HEK293 (cell line): ENCODE results near the gene STX16.

ENCODE experiments used
- ELK4 ChIP-seq: IDR thresholded peaks from 2 replicates; pipeline ENCODE4 v1.6.1; 2011; ENCODE audit warnings: mild to moderate bottlenecking, low read depth, low read length, borderline replicate concordance
- GLIS1 ChIP-seq: fragments of 450-650 bp; formaldehyde crosslinking; IDR thresholded peaks from 2 replicates; pipeline ENCODE4 v1.5.1; 2016; ENCODE audit warnings: missing biosample characterization, missing genetic modification characterization
- HOXD13 ChIP-seq: sonication (generic); formaldehyde crosslinking; IDR thresholded peaks from 2 replicates; pipeline ENCODE4 v1.8.0; 2022; ENCODE audit warnings: missing genetic modification reagents, borderline replicate concordance
- IKZF3 ChIP-seq: fragments of 450-650 bp; IDR thresholded peaks from 2 replicates; pipeline ENCODE4 v1.5.0; 2018; ENCODE audit warnings: missing biosample characterization, mild to moderate bottlenecking, missing genetic modification characterization, moderate library complexity
- KLF8 ChIP-seq: fragments of 450-650 bp; formaldehyde crosslinking; IDR thresholded peaks from 2 replicates; pipeline ENCODE4 v1.5.1; 2016; ENCODE audit warnings: missing biosample characterization, missing genetic modification characterization
- MYNN ChIP-seq: fragments of 450-650 bp; formaldehyde crosslinking; IDR thresholded peaks from 2 replicates; pipeline ENCODE4 v1.5.1; 2016; ENCODE audit warnings: missing biosample characterization, missing genetic modification characterization, borderline replicate concordance
- PRDM2 ChIP-seq: fragments of 450-650 bp; formaldehyde crosslinking; IDR thresholded peaks from 2 replicates; pipeline ENCODE4 v1.5.1; 2016; ENCODE audit warnings: missing biosample characterization, missing genetic modification characterization, borderline replicate concordance
- RBAK ChIP-seq: fragments of 450-650 bp; formaldehyde crosslinking; IDR thresholded peaks from 2 replicates; pipeline ENCODE4 v1.5.1; 2016; ENCODE audit warnings: missing biosample characterization, missing genetic modification characterization
- YY1 ChIP-seq: fragments of 450-650 bp; formaldehyde crosslinking; IDR thresholded peaks from 2 replicates; pipeline ENCODE4 v1.5.1; 2018; ENCODE audit warnings: missing biosample characterization, missing genetic modification characterization
- ZFP41 ChIP-seq: fragments of 450-650 bp; formaldehyde crosslinking; IDR thresholded peaks from 2 replicates; pipeline ENCODE4 v1.5.1; 2016; ENCODE audit warnings: missing biosample characterization, missing genetic modification characterization, borderline replicate concordance
- ZNF140 ChIP-seq: fragments of 450-650 bp; formaldehyde crosslinking; IDR thresholded peaks from 2 replicates; pipeline ENCODE4 v1.5.1; 2016; ENCODE audit warnings: missing biosample characterization, missing genetic modification characterization
- ZNF2 ChIP-seq: fragments of 450-650 bp; formaldehyde crosslinking; IDR thresholded peaks from 2 replicates; pipeline ENCODE4 v1.5.1; 2016; ENCODE audit warnings: missing biosample characterization, missing genetic modification characterization
- ZNF202 ChIP-seq: fragments of 450-650 bp; formaldehyde crosslinking; IDR thresholded peaks from 2 replicates; pipeline ENCODE4 v1.5.1; 2016; ENCODE audit warnings: missing biosample characterization, missing genetic modification characterization, borderline replicate concordance
- ZNF221 ChIP-seq: fragments of 450-650 bp; formaldehyde crosslinking; IDR thresholded peaks from 2 replicates; pipeline ENCODE4 v1.5.1; 2017; ENCODE audit warnings: missing biosample characterization, missing genetic modification characterization, borderline replicate concordance
- ZNF266 ChIP-seq: fragments of 450-650 bp; formaldehyde crosslinking; IDR thresholded peaks from 2 replicates; pipeline ENCODE4 v1.5.1; 2016; ENCODE audit warnings: missing biosample characterization, missing genetic modification characterization, low read depth
- ZNF292 ChIP-seq: fragments of 450-650 bp; formaldehyde crosslinking; IDR thresholded peaks from 2 replicates; pipeline ENCODE4 v1.5.1; 2016; ENCODE audit warnings: low read depth, missing biosample characterization, missing genetic modification characterization, borderline replicate concordance
- ZNF324 ChIP-seq: fragments of 450-650 bp; formaldehyde crosslinking; IDR thresholded peaks from 2 replicates; pipeline ENCODE4 v1.5.1; 2016; ENCODE audit warnings: missing biosample characterization, missing genetic modification characterization
- ZNF341 ChIP-seq: fragments of 450-650 bp; formaldehyde crosslinking; IDR thresholded peaks from 2 replicates; pipeline ENCODE4; 2016; ENCODE audit warnings: low read depth, missing biosample characterization, missing genetic modification characterization
- ZNF449 ChIP-seq: fragments of 450-650 bp; formaldehyde crosslinking; IDR thresholded peaks from 2 replicates; pipeline ENCODE4 v1.5.1; 2017; ENCODE audit warnings: missing biosample characterization, mild to moderate bottlenecking, missing genetic modification characterization, moderate library complexity
- ZNF529 ChIP-seq: fragments of 450-650 bp; formaldehyde crosslinking; IDR thresholded peaks from 2 replicates; pipeline ENCODE4 v1.5.1; 2017; ENCODE audit warnings: missing genetic modification characterization, missing biosample characterization; ENCODE audit not compliant: insufficient replicate concordance
- ZNF549 ChIP-seq: fragments of 450-650 bp; IDR thresholded peaks from 2 replicates; pipeline ENCODE4 v1.5.1; 2018; ENCODE audit warnings: missing biosample characterization, missing genetic modification characterization, mild to moderate bottlenecking, inconsistent platforms, moderate library complexity
- ZNF561 ChIP-seq: fragments of 450-650 bp; IDR thresholded peaks from 2 replicates; pipeline ENCODE4 v1.5.1; 2018; ENCODE audit warnings: missing biosample characterization, missing genetic modification characterization, borderline replicate concordance
- ZNF596 ChIP-seq: fragments of 450-650 bp; IDR thresholded peaks from 2 replicates; pipeline ENCODE4 v1.5.0; 2018; ENCODE audit warnings: missing biosample characterization, mild to moderate bottlenecking, missing genetic modification characterization, moderate library complexity
- ZNF658 ChIP-seq: fragments of 450-650 bp; formaldehyde crosslinking; IDR thresholded peaks from 2 replicates; pipeline ENCODE4; 2016; ENCODE audit warnings: missing biosample characterization, missing genetic modification characterization
- ZNF701 ChIP-seq: fragments of 450-650 bp; formaldehyde crosslinking; IDR thresholded peaks from 2 replicates; pipeline ENCODE4 v1.5.1; 2016; ENCODE audit warnings: missing biosample characterization, missing genetic modification characterization
- ZNF792 ChIP-seq: fragments of 450-650 bp; formaldehyde crosslinking; IDR thresholded peaks from 2 replicates; pipeline ENCODE4 v1.5.1; 2016; ENCODE audit warnings: missing biosample characterization, missing genetic modification characterization
- ZSCAN16 ChIP-seq: fragments of 450-650 bp; formaldehyde crosslinking; IDR thresholded peaks from 2 replicates; pipeline ENCODE4 v1.5.1; 2016; ENCODE audit warnings: missing biosample characterization, missing genetic modification characterization
- ZSCAN23 ChIP-seq: fragments of 450-650 bp; formaldehyde crosslinking; IDR thresholded peaks from 2 replicates; pipeline ENCODE4 v1.5.1; 2016; ENCODE audit warnings: missing biosample characterization, missing genetic modification characterization
- TF ChIP-seq, protein P1 (sequence below): fragments of 450-650 bp; formaldehyde crosslinking; IDR thresholded peaks from 2 replicates; pipeline ENCODE4 v1.5.0; 2017; ENCODE audit warnings: missing biosample characterization, missing genetic modification characterization, borderline replicate concordance

STX16 gene

GRCh38 chr20:58650776-58651558 is at the start of gene STX16 (continued):
- no peak for TF ChIP-seq ZNF202 (tag by site-specific recombination)
- no peak for TF ChIP-seq PRDM2 (tag by site-specific recombination)
- peak; percentile 99 for TF ChIP-seq KLF8
- peak; percentile 49 for TF ChIP-seq ZNF341
- no peak for TF ChIP-seq ZNF549
- TF ChIP-seq RBAK (tag by site-specific recombination): no peak
- peak; percentile 85; the same call in 1 of the 2 replicates for TF ChIP-seq MYNN (tag by site-specific recombination)
- TF ChIP-seq IKZF3 (tag by site-specific recombination): peak; percentile 95
- peak; percentile 96 for TF ChIP-seq ZNF701 (tag by site-specific recombination)
- TF ChIP-seq ELK4: no peak
- TF ChIP-seq ZNF221 (tag by site-specific recombination): 0 out of 2 replicates have a peak, but pooled peaks have one; percentile 50
- peak; percentile 100 for TF ChIP-seq ZNF324 (tag by site-specific recombination)
- TF ChIP-seq YY1 (tag by site-specific recombination): peak; percentile 93
- 0 out of 2 replicates have a peak, but pooled peaks have one; percentile 57 for TF ChIP-seq ZNF266
- peak; percentile 100 for TF ChIP-seq ZSCAN23
- TF ChIP-seq ZNF596 (tag by site-specific recombination): peak; percentile 88
- TF ChIP-seq, protein P1, sequence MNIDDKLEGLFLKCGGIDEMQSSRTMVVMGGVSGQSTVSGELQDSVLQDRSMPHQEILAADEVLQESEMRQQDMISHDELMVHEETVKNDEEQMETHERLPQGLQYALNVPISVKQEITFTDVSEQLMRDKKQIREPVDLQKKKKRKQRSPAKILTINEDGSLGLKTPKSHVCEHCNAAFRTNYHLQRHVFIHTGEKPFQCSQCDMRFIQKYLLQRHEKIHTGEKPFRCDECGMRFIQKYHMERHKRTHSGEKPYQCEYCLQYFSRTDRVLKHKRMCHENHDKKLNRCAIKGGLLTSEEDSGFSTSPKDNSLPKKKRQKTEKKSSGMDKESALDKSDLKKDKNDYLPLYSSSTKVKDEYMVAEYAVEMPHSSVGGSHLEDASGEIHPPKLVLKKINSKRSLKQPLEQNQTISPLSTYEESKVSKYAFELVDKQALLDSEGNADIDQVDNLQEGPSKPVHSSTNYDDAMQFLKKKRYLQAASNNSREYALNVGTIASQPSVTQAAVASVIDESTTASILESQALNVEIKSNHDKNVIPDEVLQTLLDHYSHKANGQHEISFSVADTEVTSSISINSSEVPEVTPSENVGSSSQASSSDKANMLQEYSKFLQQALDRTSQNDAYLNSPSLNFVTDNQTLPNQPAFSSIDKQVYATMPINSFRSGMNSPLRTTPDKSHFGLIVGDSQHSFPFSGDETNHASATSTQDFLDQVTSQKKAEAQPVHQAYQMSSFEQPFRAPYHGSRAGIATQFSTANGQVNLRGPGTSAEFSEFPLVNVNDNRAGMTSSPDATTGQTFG (tag by site-specific recombination): peak; percentile 97
- TF ChIP-seq ZNF561 (tag by site-specific recombination): peak; percentile 96
- no peak for TF ChIP-seq ZNF792 (tag by site-specific recombination)
- TF ChIP-seq ZNF658: 0 out of 2 replicates have a peak, but pooled peaks have one; percentile 51
- TF ChIP-seq ZNF292 (tag by site-specific recombination): no peak
- peak; percentile 97 for TF ChIP-seq ZNF2 (tag by site-specific recombination)
- TF ChIP-seq ZNF449 (tag by site-specific recombination): peak; percentile 77
- peak; percentile 91 for TF ChIP-seq ZSCAN16 (tag by site-specific recombination)
- no peak for TF ChIP-seq ZNF140 (tag by site-specific recombination)
- TF ChIP-seq GLIS1 (tag by site-specific recombination): peak; percentile 81
- no peak for TF ChIP-seq ZNF529 (tag by site-specific recombination)
- TF ChIP-seq HOXD13 (CRISPR knock-in tag): peak; percentile 91
- TF ChIP-seq ZFP41 (tag by site-specific recombination): peak; percentile 98
